ENCODE measurements around the gene SMIM27.
"Not testable (repeated sequence)": the region's sequence is repeated elsewhere in the genome, so short reads cannot be mapped to it uniquely, and the experiment has no call there.

The SMIM27 gene

DNA sequence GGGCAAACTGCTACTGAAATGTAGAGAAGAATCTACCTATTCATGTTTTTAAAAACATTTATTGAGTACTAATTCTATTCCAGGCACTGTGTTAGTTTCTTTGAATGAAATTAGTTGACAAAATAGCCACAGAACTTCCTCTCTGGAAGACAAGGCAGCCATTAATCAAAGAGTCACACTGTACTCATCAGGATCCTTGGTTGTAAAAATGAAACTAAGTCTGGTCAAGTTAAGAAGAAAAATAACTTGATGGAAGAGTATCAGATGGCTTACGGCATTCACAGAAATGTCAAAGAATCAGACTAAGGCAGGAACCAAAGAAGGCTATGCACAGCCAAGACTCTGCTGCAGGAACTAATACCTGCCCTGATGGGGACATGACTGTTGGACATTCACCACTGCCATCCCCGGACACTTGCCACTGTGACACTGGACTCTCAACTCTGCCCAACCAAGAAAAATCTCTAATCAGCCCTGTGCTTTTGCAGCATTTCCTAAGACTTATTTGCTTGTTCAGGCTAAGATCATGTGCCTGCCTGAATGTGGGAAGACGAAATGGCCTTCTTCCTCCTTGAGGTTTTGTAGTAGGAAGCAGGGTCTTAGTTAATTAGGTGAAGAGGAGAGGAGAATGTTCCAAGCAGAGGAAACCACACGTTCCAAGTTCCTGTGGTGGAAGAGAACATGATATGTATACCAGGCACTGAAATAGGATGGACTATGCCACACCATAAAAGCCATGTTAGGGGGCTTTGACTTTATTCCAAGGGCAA lies 44.2 kb downstream of the SMIM27 start:
- TF ChIP-seq NFRKB (IDR thresholded peaks at IDR 0.05) (no peak), ARNT (IDR thresholded peaks at IDR 0.05) (no peak), FOXA1 (IDR thresholded peaks at IDR 0.05) (no peak), CTBP1 (IDR thresholded peaks at IDR 0.05; ENCODE audit: borderline replicate concordance) (no peak), ZNF384 (IDR thresholded peaks at IDR 0.05) (no peak), TARDBP (IDR thresholded peaks at IDR 0.05) (no peak), FOXM1 (IDR thresholded peaks at IDR 0.05; ENCODE audit: borderline replicate concordance) (no peak), FOXK2 (IDR thresholded peaks at IDR 0.05) (no peak), LEF1 (IDR thresholded peaks at IDR 0.05; ENCODE audit: borderline replicate concordance) (no peak), L3MBTL2 (conservative IDR thresholded peaks at IDR 0.05) (no peak), SUZ12 (IDR thresholded peaks at IDR 0.05) (no peak), ELF4 (IDR thresholded peaks at IDR 0.05) (no peak), HDGF (IDR thresholded peaks at IDR 0.05; ENCODE audit: borderline replicate concordance) (no peak), BHLHE40 (IDR thresholded peaks at IDR 0.05; ENCODE audit: borderline replicate concordance) (no peak), SP1 (IDR thresholded peaks at IDR 0.05) (no peak)
- TF ChIP-seq, protein P1, sequence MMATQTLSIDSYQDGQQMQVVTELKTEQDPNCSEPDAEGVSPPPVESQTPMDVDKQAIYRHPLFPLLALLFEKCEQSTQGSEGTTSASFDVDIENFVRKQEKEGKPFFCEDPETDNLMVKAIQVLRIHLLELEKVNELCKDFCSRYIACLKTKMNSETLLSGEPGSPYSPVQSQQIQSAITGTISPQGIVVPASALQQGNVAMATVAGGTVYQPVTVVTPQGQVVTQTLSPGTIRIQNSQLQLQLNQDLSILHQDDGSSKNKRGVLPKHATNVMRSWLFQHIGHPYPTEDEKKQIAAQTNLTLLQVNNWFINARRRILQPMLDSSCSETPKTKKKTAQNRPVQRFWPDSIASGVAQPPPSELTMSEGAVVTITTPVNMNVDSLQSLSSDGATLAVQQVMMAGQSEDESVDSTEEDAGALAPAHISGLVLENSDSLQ (IDR thresholded peaks at IDR 0.05) = no peak
- CTCF ChIA-PET = interaction anchor here (0.7 kb wide), 1 partner anchor 8 kb away, joined by 3 read pairs; no protein-coding TSS in a partner anchor
- POLR2A ChIA-PET = no interaction called here
- DNase-seq (ENCODE audit: extremely low spot score) = no peak

DNA sequence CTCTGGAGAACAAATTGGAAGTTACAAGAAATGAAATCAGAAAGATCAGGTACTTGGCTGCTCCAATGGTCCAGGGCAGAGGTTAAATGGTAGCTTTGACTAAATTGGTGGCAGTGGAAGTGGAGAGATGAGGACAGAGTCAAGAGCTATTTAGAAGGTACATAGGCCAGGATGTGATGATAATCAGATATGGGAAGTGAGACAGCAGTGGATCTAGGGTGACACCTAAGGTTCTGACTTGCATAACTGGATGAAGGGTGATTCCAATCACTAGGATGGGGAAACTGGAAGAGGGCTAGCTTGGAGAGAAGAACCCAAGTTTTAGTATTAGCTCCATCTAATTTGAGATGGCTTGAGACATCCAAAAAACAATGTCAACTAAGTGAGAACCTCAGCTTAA lies 44.8 kb downstream of the SMIM27 start:
- TF ChIP-seq SUZ12 (IDR thresholded peaks at IDR 0.05) (no peak), FOXA1 (IDR thresholded peaks at IDR 0.05) (no peak), ARNT (IDR thresholded peaks at IDR 0.05) (no peak), NFRKB (IDR thresholded peaks at IDR 0.05) (no peak), L3MBTL2 (conservative IDR thresholded peaks at IDR 0.05) (no peak), LEF1 (IDR thresholded peaks at IDR 0.05; ENCODE audit: borderline replicate concordance) (no peak), BHLHE40 (IDR thresholded peaks at IDR 0.05; ENCODE audit: borderline replicate concordance) (no peak), CTBP1 (IDR thresholded peaks at IDR 0.05; ENCODE audit: borderline replicate concordance) (no peak), SP1 (IDR thresholded peaks at IDR 0.05) (no peak), ELF4 (IDR thresholded peaks at IDR 0.05) (no peak), HDGF (IDR thresholded peaks at IDR 0.05; ENCODE audit: borderline replicate concordance) (no peak), ZNF384 (IDR thresholded peaks at IDR 0.05) (no peak)
- TF ChIP-seq, protein P1 (IDR thresholded peaks at IDR 0.05) = no peak
- CTCF ChIA-PET = interaction anchor here (0.7 kb wide), 1 partner anchor 8 kb away, joined by 3 read pairs; no protein-coding TSS in a partner anchor
- POLR2A ChIA-PET = no interaction called here
- DNase-seq (ENCODE audit: extremely low spot score) = no peak

DNA sequence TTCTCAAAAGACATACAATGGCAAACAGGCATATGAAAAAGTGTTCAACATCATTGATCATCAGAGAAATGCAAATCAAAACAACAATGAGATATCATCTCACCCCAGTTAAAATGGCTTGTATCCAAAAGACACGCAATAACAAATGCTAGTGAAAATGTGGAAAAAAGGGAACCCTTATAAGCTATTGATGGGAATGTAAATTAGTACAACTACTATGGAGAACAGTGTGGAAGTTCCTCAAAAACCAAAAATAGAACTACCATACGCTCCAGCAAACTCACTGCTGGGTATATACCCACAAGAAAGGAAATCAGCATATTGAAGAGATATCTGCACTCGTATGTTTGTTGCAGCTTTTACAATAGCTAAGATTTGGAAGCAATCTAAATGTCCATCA lies 46.9 kb downstream of the SMIM27 start:
- CTCF ChIA-PET; DNase-seq (ENCODE audit: extremely low spot score); POLR2A ChIA-PET: not testable (repeated sequence)

Measured in HEK293T (cell line).